Mucosa of gallbladder (tissue), 1 donor: ENCODE results near the gene KRT32. TPM values are rescaled to one million over a fixed set of nuclear protein-coding genes. Genes with fewer than 3 reads are reported as not detected.

Experiments
- DNase-seq: peaks from one replicate; pipeline ENCODE4 v3.0.0-alpha.2; 2020; ENCODE audit warnings: low spot score
- total RNA-seq: library from RNA; stranded (reverse); gene quantifications from one replicate; pipeline ENCODE4 v1.2.1, GENCODE V29; 2021
- donor health status: DM: no; HTN: no; CAD: no.

Gene KRT32
- total RNA-seq: not detected

GRCh38 chr17:41466988-41467387 is at the start of gene KRT32:
Gene KRT32, minus strand, starts transcription at chr17:41467386. Its CDS starts 61 bp downstream, at chr17:41467325.
- DNase-seq: no peak

DNA sequence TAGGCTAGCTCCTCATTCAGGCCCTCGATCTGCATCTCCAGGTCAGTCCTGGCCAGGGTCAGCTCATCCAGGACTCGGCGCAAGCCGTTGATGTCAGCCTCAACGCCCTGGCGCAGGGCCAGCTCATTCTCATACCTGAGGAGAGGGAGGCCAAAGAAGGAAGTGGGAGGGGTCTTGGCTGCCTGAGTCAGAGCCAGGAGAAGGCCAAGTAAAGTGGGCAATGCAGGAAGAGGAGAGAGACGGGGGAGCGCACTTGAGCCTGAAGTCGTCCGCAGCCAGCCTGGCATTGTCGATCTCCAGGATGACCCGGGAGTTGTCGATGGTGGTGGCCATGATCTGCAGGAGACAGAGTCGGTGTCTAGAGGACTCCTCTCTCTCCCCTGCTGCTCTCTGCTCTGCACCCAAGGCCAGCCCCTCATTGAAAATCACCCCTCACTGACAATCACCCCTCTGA is 49.7 kb upstream of the KRT32 start:
- no peak for DNase-seq

GRCh38 chr17:41516147-41516829 is 49.1 kb upstream of the KRT32 start:
- DNase-seq: no peak

- no peak for DNase-seq
Measured at GRCh38 chr17:41513168-41513547, 46.0 kb upstream of the KRT32 start.

DNA sequence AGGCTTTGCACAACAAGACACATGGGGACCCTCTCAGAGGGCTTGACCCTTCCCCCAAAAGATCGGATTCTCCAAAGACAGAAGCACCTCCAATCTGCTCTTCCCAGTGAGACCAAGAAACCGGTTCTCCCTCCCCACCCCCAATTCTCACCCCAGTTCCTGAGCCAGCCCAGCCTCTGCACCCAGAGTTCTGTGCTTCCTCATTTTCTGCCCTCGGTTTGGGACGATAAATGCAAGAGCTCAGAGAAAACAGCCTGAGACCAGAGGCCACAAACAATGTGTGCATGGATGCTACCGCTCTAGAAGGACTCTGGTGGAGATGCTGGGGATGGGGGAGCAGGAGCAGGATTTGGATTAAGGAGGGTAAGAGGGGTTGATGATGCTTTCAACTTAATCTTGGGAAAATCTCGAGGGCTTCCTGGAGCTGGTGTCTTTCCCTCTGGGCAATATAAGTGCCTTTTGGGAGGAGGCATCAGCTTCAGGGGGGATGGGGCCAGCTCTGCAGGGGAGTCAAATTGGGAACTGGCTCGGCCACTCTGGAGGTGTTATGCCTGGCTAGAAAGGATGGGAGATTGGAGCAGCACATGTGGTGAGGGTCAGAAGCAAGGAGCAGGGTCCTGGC is 45.5 kb upstream of the KRT32 start:
- no peak for DNase-seq

GRCh38 chr17:41511716-41512115 is 44.5 kb upstream of the KRT32 start:
- no peak for DNase-seq

- DNase-seq: no peak
Measured at GRCh38 chr17:41511116-41511515, 43.9 kb upstream of the KRT32 start.

GRCh38 chr17:41510251-41511065 is 43.3 kb upstream of the KRT32 start:
- no peak for DNase-seq

GRCh38 chr17:41507315-41507880 is 40.2 kb upstream of the KRT32 start:
- no peak for DNase-seq

- DNase-seq: no peak
Measured at GRCh38 chr17:41505809-41506767, 38.9 kb upstream of the KRT32 start.

GRCh38 chr17:41505007-41505808 is 38.0 kb upstream of the KRT32 start, which contains the start of gene KRT13:
Gene KRT13, minus strand, starts transcription at chr17:41505612. Its CDS starts 62 bp downstream, at chr17:41505550.
- DNase-seq: no peak

DNA sequence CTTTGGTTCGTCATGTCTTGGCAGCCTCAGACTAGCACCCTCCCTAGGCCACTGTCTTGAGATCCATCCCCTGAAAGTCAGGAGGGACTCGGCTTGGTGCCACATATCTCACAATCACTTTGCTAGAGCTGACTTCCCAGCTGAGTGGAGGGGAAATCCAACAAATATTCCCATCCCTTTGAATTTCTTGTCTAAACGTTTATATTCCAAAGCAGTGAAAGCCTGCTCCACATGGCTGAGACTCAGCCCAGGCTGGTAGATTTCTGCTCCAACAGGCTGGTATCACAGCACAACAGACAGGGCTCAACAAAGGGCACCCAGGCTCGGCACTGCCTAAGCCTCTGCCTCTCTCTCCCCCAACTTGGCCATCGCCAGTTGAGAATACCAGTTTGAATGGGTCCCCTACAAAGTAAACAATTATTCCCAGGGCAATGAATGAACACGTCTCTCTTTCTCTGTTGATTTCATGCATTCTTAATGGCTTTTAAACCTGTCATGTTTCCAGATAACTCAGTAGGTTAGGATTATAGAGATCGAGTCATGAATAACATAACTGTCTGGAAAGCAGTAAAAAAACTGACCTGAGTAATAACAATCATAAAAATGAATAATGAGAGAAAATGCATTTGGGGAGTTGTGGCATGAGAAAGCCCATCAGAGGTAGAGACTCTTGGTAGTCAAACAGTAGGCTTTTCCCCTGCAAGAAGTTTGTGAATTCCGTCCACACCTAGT is 37.2 kb upstream of the KRT32 start:
- no peak for DNase-seq

DNA sequence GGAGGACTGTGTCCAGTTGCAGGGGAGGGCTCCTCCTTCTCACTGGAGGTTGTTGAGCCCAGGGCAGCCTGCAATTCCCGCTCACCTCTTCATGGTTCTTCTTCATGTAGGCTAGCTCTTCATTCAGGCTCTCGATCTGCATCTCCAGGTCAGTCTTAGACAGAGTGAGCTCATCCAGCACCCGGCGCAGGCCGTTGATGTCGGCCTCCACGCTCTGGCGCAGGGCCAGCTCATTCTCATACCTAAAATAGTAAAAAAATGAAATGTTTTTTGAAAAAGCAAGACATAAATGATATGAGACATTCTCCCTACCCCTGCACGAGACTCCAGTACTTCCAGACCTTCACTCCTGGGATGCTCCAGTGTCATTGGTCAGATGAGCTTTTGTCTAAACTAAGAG is 36.0 kb upstream of the KRT32 start:
- no peak for DNase-seq

DNA sequence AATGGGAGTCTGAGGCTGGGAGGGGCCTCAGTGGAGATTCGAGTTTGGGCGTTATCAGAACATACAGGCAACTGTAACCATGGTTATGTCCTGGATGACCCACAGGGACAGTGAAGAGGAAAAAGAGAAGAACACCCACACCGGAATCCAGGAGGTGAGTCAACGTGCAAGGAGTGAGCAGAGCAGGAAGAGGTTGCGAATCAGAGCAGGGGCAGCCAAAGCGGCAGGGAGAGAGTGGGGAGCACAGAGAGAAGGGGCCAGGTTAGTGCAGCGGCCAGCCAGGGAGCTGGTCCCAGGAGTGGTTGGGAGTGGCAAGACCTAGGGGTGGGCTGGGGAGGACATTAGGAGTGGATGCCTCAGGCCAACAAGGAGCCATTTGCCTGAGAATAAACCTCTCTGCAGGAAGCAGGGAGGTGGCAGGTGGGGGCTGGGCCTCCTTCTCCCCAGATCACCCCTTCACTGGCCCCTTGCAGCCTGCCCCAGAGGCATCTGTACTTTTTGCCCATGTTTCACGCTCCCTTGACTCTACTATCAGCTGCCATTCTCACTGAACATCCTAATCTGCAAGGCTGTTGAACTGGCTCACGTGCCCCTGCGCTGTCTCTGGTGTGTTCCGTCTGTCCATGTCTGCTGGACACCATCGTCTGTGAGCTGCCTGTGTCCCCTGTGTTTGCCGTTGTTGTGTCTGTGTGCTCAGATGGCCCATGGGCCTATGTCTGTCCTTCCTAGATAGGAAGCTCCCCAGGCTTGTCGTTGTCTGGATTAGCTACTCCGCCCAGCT is 33.1 kb upstream of the KRT32 start:
- no peak for DNase-seq

DNA sequence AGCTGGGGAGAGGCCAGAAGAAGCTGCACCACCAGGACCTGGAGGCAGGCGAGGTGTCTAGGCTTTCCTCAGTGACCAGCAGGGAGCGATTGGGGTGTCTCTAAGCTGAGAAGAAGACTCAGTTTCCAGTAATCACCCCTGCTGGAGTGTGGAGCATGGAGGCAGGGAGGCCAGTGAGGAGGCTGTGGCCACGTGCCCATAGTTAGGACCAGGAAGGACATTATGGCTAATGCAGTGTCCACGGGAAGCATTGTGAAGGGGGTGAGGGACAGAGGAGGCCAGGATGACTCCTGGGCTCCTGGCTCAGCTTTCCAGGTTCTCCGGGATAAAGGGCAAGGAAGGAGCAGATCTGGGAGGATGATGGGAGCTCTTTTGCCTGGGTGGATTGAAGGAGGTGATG is 32.5 kb upstream of the KRT32 start:
- no peak for DNase-seq

DNA sequence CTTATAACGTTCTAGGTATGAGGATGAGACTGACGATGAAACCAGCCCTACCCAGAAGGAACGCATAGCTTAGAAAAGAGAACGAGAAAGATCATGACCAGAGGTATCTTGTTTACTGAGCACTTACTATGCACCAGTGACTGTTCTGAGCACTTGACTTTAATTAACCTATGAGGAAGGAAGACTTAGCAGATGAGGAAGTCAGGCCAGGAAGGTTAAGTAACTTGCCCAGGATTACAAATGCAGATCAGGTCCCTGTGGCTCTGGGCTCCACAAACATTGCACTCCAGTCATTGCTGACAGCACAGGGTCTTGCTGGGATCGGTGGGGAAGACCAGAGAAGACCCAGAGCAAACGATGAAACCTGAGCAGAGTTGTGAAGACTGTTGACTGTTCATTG is 31.1 kb upstream of the KRT32 start:
- no peak for DNase-seq

DNA sequence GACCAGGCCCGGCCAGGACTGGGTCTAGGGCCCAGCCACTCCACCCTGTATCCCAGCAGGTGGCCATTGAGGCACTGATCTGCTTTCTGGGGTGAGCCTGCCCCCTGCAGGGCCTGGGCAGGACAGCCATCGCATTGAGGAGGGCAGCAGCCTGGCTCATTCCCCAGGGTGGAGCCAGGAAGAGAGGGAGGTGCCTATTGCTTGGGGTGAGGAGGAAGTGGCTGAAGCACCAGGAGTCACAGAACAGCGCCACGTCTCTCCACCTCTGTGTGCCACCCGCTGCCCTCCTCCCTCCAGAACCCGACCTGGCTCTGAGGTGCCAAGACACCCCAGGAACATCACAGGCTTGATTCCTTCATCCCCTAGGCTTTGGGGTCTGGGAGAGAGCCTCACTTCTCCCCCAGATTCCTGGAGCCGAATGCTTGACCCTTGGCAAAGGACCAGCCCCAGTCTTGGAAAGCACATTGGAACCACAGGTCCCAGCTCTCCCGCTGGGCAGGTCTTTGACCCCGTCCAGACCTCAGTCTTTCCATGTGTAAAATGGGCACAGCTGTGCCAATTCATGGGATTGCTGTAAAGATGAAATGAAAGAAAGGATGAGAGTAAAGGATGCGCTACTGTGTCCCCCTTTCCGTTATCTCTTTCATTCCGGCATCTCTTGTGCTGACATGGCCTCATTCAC is 29.8 kb upstream of the KRT32 start:
- DNase-seq: peak; percentile 81

DNA sequence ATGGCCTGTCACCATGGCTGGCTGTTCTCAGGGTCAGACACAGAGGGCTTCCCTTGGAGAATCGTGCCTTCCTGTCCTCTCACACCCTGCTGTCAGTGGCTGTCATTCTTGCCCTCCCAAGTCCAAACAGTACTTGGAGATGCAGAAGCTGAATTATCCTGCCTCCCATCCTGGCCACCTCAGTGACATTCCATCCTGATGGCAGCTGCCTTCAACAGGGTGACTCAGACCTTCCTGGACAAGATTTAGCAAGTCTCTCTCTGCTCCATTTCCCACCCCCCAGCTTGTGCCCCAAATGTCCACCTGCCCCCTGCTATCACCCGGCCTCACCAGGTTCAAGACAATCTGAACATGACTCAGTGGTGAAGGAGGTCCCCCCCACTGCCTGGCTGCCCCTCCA is 27.3 kb upstream of the KRT32 start:
- DNase-seq: no peak
